Ovary (tissue), 9 donors: ENCODE measurements around the gene GPN2. TPM values are rescaled to one million over a fixed set of nuclear protein-coding genes. Genes with fewer than 3 reads are reported as not detected.

Source experiments
- DNase-seq, 5 donors: peaks; one replicate each; pipeline ENCODE4 v3.0.0-alpha.2; 2019 to 2020
- H3K27ac ChIP-seq, 2 donors: fragments of 200-600 bp; one replicate each; pipeline versions ENCODE4 v1.5.1 to v1.8.0; 2019 to 2022
- H3K27me3 ChIP-seq: fragments of 200-600 bp; one replicate; pipeline ENCODE4 v1.8.0; 2022
- H3K36me3 ChIP-seq: fragments of 200-600 bp; sonication (generic); one replicate; pipeline ENCODE4 v1.5.1; 2019
- H3K4me1 ChIP-seq: one replicate; pipeline ENCODE4 v1.8.1; 2013; ENCODE audit warnings: mild to moderate bottlenecking, moderate library complexity; ENCODE audit not compliant: insufficient read depth
- H3K4me3 ChIP-seq: fragments of 200-600 bp; sonication (generic); one replicate; pipeline ENCODE4 v1.5.1; 2017
- H3K9me3 ChIP-seq, 2 donors: fragments of 200-600 bp in 1 of 2; sonication (generic) in 1 of 2; one replicate each; pipeline versions ENCODE4 v1.5.1 to v1.8.1; 2013 to 2019; ENCODE audit warnings: mild to moderate bottlenecking in 1 of 2, moderate library complexity in 1 of 2
- EP300 ChIP-seq: sonication (generic); formaldehyde crosslinking; IDR thresholded peaks from one replicate; pipeline ENCODE4 v1.6.1; 2017; ENCODE audit warnings: antibody characterized with exemption
- POLR2A ChIP-seq: fragments of 450-650 bp; IDR thresholded peaks from one replicate; pipeline ENCODE4 v1.6.1; 2017; ENCODE audit warnings: antibody characterized with exemption, mild to moderate bottlenecking, moderate library complexity
- WGBS, 3 donors: extraction: QIAGEN DNeasy Blood & Tissue Kit in 1 of 3; methylation state at CpG; one replicate each; pipeline versions ENCODE4 v1.1.5 to v1.1.7; 2013 to 2017; 5-methylcytosine and 5-hydroxymethylcytosine counted together
- intact Hi-C, 4 donors: fragments of 100-400 bp; cut with DNase I; formaldehyde crosslinking; loops; one replicate each; pipeline versions ENCODE4 v1.11.0 to v1.15.1; 2022 to 2023
- polyA plus RNA-seq, 2 donors: library from polyadenylated mRNA; stranded (reverse); fragments of 200-250 nt in 1 of 2; fragments of 350-450 nt in 1 of 2; fragmentation: Illumina TruSeq in 1 of 2; extraction: RNeasy Lipid Tissue Mini Kit (QIAGEN cat#74804) in 1 of 2; gene quantifications; one replicate each; pipeline ENCODE4 v1.2.3, GENCODE V29; 2013 to 2014
- total RNA-seq, 7 donors: library from RNA; depleted of rRNA in 2 of 7; stranded (reverse); fragments of >200 nt in 2 of 7; fragmentation: NEBNext Ultra II Directional in 3 of 7; extraction: Animal tissue kit (Norgen Biotek cat#: 25700) in 3 of 7; gene quantifications; one replicate each; pipeline versions ENCODE4 v1.1.0 to v1.2.4, GENCODE V29; 2016 to 2023
- TF ChIP-seq, protein P1 (sequence below), 3 donors: fragments of 450-650 bp in 2 of 3; fragments of 200-600 bp in 1 of 3; IDR thresholded peaks; one replicate each; pipeline versions ENCODE4 v1.5.1 to v1.8.0; 2016 to 2022; ENCODE audit warnings: antibody characterized with exemption in 3 of 3, mild to moderate bottlenecking in 1 of 3
- donor health status: DM: no; HTN: no; CAD: no; lungs with moderate emphysema.
- donor health status: DM: no; HTN: no; CAD: no.
- donor health status: Bipolar disorder and iron deficiency.
- donor health status: DM: yes; HTN: yes; CAD: no.
- donor health status: DM: no; HTN: no; CAD: no.
- donor health status: DM: yes; HTN: yes; CAD: no.

GPN2 gene
- total and polyA plus RNA-seq, 9 donors = 6.9 to 27.8 (median 20.4) TPM

GRCh38 chr1:26921540-26922430, 31.7 kb upstream of the GPN2 start, which contains the start of gene NUDC:
TSS of gene NUDC (plus strand) at chr1:26921743. CDS start at chr1:26921849, 106 bp downstream.
- WGBS, 3 donors = 0 to 1% (median 1%) methylated on average over 63 to 83 of the region's 83 CpGs
- Histone ChIP-seq H3K4me1 (peaks cover 3% of the 10 kb centered on the region), H3K27ac (peak within 1 kb of the TSS; percentile 78 to 86), H3K9me3 (no peaks in the 10 kb centered on the region), H3K36me3 (no peaks in the 10 kb centered on the region), H3K4me3 (peak within 1 kb of the TSS; percentile 100), H3K27me3 (no peaks in the 10 kb centered on the region)
- peak; percentile 94 to 97 (median 95) for DNase-seq
- intact Hi-C loops = no loop called here
- TF ChIP-seq POLR2A (peak; percentile 84), EP300 (no peak)
- TF ChIP-seq, protein P1, sequence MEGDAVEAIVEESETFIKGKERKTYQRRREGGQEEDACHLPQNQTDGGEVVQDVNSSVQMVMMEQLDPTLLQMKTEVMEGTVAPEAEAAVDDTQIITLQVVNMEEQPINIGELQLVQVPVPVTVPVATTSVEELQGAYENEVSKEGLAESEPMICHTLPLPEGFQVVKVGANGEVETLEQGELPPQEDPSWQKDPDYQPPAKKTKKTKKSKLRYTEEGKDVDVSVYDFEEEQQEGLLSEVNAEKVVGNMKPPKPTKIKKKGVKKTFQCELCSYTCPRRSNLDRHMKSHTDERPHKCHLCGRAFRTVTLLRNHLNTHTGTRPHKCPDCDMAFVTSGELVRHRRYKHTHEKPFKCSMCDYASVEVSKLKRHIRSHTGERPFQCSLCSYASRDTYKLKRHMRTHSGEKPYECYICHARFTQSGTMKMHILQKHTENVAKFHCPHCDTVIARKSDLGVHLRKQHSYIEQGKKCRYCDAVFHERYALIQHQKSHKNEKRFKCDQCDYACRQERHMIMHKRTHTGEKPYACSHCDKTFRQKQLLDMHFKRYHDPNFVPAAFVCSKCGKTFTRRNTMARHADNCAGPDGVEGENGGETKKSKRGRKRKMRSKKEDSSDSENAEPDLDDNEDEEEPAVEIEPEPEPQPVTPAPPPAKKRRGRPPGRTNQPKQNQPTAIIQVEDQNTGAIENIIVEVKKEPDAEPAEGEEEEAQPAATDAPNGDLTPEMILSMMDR (IDR thresholded peaks at IDR 0.05) = peak in 1 of 3 donors; percentile 11

GRCh38 chr1:26921126-26921539, 31.1 kb upstream of the GPN2 start:
- TF ChIP-seq EP300 (no peak), POLR2A (no peak)
- TF ChIP-seq, protein P1 (IDR thresholded peaks at IDR 0.05) = no peak
- Histone ChIP-seq H3K4me3 (peak overlapping the region; percentile 100), H3K27me3 (no peaks in the 10 kb centered on the region), H3K36me3 (no peaks in the 10 kb centered on the region), H3K27ac (peak overlapping the region; percentile 78 to 86), H3K9me3 (no peaks in the 10 kb centered on the region), H3K4me1 (peaks cover 3% of the 10 kb centered on the region)
- intact Hi-C loops = no loop called here
- DNase-seq = no peak
- WGBS, 3 donors = 5 to 12% (median 8%) methylated on average over 7 of the region's 7 CpGs

DNA sequence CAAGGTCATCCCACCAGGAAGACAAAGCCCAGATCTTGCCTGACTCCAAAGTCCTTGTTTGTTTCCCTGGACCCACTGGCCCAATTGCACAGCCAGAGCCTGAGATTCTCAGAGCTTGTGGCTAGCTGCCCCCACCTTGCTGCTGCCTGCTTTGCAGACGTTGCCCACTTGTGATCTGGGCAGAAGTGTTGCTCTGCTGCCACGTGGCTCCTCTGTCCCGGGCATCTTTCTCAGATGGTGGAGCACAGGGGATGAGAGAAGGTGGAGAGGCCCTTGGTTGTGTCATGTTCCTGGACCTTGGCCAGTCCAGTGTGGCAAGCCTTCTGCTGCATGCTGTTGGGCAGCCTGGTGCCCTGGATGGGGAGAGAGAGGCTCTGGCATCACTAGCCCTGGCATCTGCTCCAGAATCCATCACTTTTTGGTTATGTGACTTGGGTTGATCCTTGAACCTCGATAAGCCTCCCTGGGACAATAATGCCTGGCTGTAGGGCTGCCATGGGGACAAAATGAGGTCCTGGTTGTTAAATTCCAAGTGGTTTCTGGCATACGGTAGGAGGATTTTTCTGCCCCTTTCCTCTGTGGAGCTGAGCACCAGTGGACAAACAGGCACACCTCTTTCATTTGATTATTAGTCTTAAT, 25.2 kb upstream of the GPN2 start:
- WGBS, 3 donors = 58 to 63% (median 60%) methylated on average over 5 of the region's 5 CpGs
- intact Hi-C loops = no loop called here
- no peaks in the 10 kb centered on the region for H3K4me1 ChIP-seq
- no peak overlapping the region for H3K27ac ChIP-seq
- H3K27me3 ChIP-seq = no peaks in the 10 kb centered on the region
- no peaks in the 10 kb centered on the region for H3K36me3 ChIP-seq
- no peak for DNase-seq
- no peak for TF ChIP-seq EP300
- TF ChIP-seq POLR2A = no peak
- TF ChIP-seq, protein P1 (IDR thresholded peaks at IDR 0.05) = no peak
- H3K4me3 ChIP-seq = no peak overlapping the region
- no peaks in the 10 kb centered on the region for H3K9me3 ChIP-seq

DNA sequence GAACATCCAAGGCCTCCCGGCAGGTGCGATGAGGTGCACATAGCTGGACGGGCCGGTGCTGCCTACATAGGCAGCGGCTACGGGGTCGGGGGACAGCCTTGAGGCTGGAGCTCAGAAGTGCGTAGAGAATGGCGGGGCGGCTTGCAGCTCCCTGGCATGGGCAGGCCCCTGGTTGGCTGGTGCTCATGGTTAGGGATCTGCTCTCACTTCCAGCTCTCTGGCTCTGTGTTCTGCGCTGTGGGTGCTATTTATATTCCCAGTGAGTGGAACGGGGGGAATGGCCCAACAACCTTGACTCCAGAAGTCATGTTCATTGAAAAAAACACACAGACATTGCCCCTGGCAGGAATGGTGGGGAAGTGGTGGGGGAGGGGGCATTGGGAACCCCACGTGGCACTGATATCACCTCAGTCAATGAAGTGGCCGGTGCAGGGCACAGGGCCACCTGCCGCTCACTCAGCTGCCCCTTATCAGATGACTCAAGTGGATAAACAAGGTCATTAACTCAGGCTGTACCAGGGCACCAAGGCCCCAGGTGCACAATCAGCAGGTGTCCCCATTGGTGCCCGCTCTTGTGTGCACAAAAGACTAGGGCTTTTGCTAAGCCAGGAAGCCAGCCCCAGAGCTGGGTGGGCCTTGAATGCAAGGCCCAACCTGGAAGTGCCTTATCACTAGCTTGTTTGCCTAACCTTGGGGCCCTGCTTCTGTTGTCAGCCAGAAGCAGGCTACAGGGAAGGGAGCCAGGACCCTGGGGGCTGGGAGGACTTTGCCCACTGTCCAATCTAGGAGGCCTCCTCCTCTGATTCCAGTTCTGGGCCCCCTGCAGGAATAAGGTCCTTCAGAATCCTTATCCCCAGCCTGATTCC, 23.9 kb upstream of the GPN2 start, which contains the start of gene NR0B2:
NR0B2 (minus strand) TSS at position 222 of the 866 bp plus-strand sequence; CDS start at position 187, 35 bp downstream.
- Histone ChIP-seq H3K27ac (no peak within 1 kb of the TSS), H3K4me3 (no peak within 1 kb of the TSS), H3K9me3 (no peaks in the 10 kb centered on the region), H3K4me1 (no peaks in the 10 kb centered on the region), H3K27me3 (no peaks in the 10 kb centered on the region), H3K36me3 (no peaks in the 10 kb centered on the region)
- intact Hi-C loops = no loop called here
- 54 to 76% (median 57%) methylated on average over 16 of the region's 16 CpGs for WGBS, 3 donors
- TF ChIP-seq EP300 = no peak
- TF ChIP-seq, protein P1 (IDR thresholded peaks at IDR 0.05) = no peak
- TF ChIP-seq POLR2A = no peak
- no peak for DNase-seq
